Activated effector memory CD4-positive, alpha-beta T cell treated with anti-CD3 and anti-CD28 coated beads, Interleukin-2, amount 50 U/mL, for 16 hours (primary cell): Measurements from ENCODE around the gene ST6GALNAC3.

ENCODE experiments used
- DNase-seq: peaks from one replicate; pipeline ENCODE4 v3.0.0-alpha.2; 2020

The ST6GALNAC3 gene

GRCh38 chr1:76668046-76668445, 593.5 kb downstream of the ST6GALNAC3 start:
- DNase-seq, result no peak

- DNase-seq, result no peak
These were observed 594.6 kb downstream of the ST6GALNAC3 start for GRCh38 chr1:76669131-76669530.

- no peak for DNase-seq
These were observed 595.2 kb downstream of the ST6GALNAC3 start for GRCh38 chr1:76669624-76670315.

- no peak for DNase-seq
These were observed 600.2 kb downstream of the ST6GALNAC3 start for GRCh38 chr1:76674689-76675210.

GRCh38 chr1:76677416-76678405, 603.2 kb downstream of the ST6GALNAC3 start:
- DNase-seq, result no peak

- DNase-seq, result no peak
These were observed 605.1 kb downstream of the ST6GALNAC3 start for GRCh38 chr1:76679534-76680152.

- no peak for DNase-seq
These were observed 606.1 kb downstream of the ST6GALNAC3 start for GRCh38 chr1:76680651-76681050.

- no peak for DNase-seq
These were observed 607.6 kb downstream of the ST6GALNAC3 start for GRCh38 chr1:76682138-76682537.
